Thyroid gland (tissue), 4 donors: ENCODE measurements around the gene FOXO6.

Experiments
- CTCF ChIP-seq, 6 experiments: fragments of 200-600 bp in 3 of 6; fragments of 450-650 bp in 3 of 6; sonication (generic) in 3 of 6; IDR thresholded peaks; one replicate each; pipeline ENCODE4 v1.5.1; 2016 to 2019; ENCODE audit warnings: antibody characterized with exemption in 6 of 6, mild to moderate bottlenecking in 2 of 6, inconsistent platforms in 1 of 6, moderate library complexity in 1 of 6
- POLR2A ChIP-seq, 2 donors: fragments of 450-650 bp; IDR thresholded peaks; one replicate each; pipeline ENCODE4 v1.6.1; 2017; ENCODE audit warnings: antibody characterized with exemption in 2 of 2, mild to moderate bottlenecking in 2 of 2, moderate library complexity in 1 of 2

- TF ChIP-seq POLR2A (IDR thresholded peaks at IDR 0.05) (no peak), CTCF (IDR thresholded peaks at IDR 0.05) (no peak)
Measured at GRCh38 chr1:41360074-41360785, 1.0 kb upstream of the FOXO6 start.
